ENCODE measurements around the gene PRKN. TPM values are rescaled to one million over a fixed set of nuclear protein-coding genes. Genes with fewer than 3 reads are reported as not detected.

PRKN gene
- total RNA-seq, 1 donor from 2014 or later, result 2.8 TPM

- Histone ChIP-seq H3K9ac (no peak overlapping the region), H3K4me1 (peaks cover 11% of the 10 kb centered on the region), H3K36me3 (no peaks in the 10 kb centered on the region), H3K9me3 (ENCODE audit: low read depth) (no peaks in the 10 kb centered on the region), H4K20me1 (ENCODE audit: low read depth) (no peaks in the 10 kb centered on the region), H3F3A (ENCODE audit: low read depth) (no peaks in the 10 kb centered on the region), H2AFZ (replicated peaks) (no peak overlapping the region), H3K79me2 (ENCODE audit: low read depth) (no peaks in the 10 kb centered on the region), H3K4me2 (no peak overlapping the region), H3K4me3 (no peak overlapping the region), H3K27me3 (no peaks in the 10 kb centered on the region), H3K27ac (no peak overlapping the region)
- TF ChIP-seq EZH2 (IDR thresholded peaks at IDR 0.05), result no peak
- no peak for TF ChIP-seq CTCF (IDR thresholded peaks at IDR 0.05)
- no peak for TF ChIP-seq EZH2phosphoT487 (IDR thresholded peaks at IDR 0.05)
- Mint-ChIP-seq H3K9me3 (no peaks in the 10 kb centered on the region), H3K4me3 (no peak overlapping the region), H3K36me3 (no peaks in the 10 kb centered on the region), H3K4me1 (no peaks in the 10 kb centered on the region), H3K27me3 (ENCODE audit: insufficient read depth, low read depth) (no peaks in the 10 kb centered on the region), H3K27ac (no peak overlapping the region)
- no peak for DNase-seq (ENCODE audit: low spot score)
Measured at GRCh38 chr6:161674930-161675682, 1052.5 kb downstream of the PRKN start.

GRCh38 chr6:161673026-161673425 is 1054.5 kb downstream of the PRKN start:
- no peak for DNase-seq (ENCODE audit: low spot score)
- H2AFZ ChIP-seq (replicated peaks), result no peak overlapping the region
- H3K4me3 Mint-ChIP-seq, result no peak overlapping the region
- no peak overlapping the region for H3K9ac ChIP-seq
- H3K4me1 ChIP-seq, result peaks cover 11% of the 10 kb centered on the region
- no peaks in the 10 kb centered on the region for H3F3A ChIP-seq (ENCODE audit: low read depth)
- H3K27me3 ChIP-seq, result no peaks in the 10 kb centered on the region
- H3K27ac Mint-ChIP-seq, result no peak overlapping the region
- H3K36me3 ChIP-seq, result no peaks in the 10 kb centered on the region
- H3K79me2 ChIP-seq (ENCODE audit: low read depth), result no peaks in the 10 kb centered on the region
- H3K36me3 Mint-ChIP-seq, result no peaks in the 10 kb centered on the region
- no peak overlapping the region for H3K4me3 ChIP-seq
- no peak overlapping the region for H3K4me2 ChIP-seq
- TF ChIP-seq CTCF (IDR thresholded peaks at IDR 0.05) (no peak), EZH2phosphoT487 (IDR thresholded peaks at IDR 0.05) (no peak), EZH2 (IDR thresholded peaks at IDR 0.05) (no peak)
- no peaks in the 10 kb centered on the region for H4K20me1 ChIP-seq (ENCODE audit: low read depth)
- H3K27ac ChIP-seq, result no peak overlapping the region
- no peaks in the 10 kb centered on the region for H3K9me3 Mint-ChIP-seq
- no peaks in the 10 kb centered on the region for H3K9me3 ChIP-seq (ENCODE audit: low read depth)
- H3K4me1 Mint-ChIP-seq, result no peaks in the 10 kb centered on the region
- no peaks in the 10 kb centered on the region for H3K27me3 Mint-ChIP-seq (ENCODE audit: insufficient read depth, low read depth)

GRCh38 chr6:161671117-161671516 is 1056.4 kb downstream of the PRKN start:
- no peak overlapping the region for H3K4me2 ChIP-seq
- no peaks in the 10 kb centered on the region for H3K9me3 ChIP-seq (ENCODE audit: low read depth)
- Mint-ChIP-seq H3K27ac (no peak overlapping the region), H3K9me3 (no peaks in the 10 kb centered on the region), H3K4me3 (no peak overlapping the region), H3K36me3 (no peaks in the 10 kb centered on the region), H3K27me3 (ENCODE audit: insufficient read depth, low read depth) (no peaks in the 10 kb centered on the region), H3K4me1 (peaks cover 6% of the 10 kb centered on the region)
- H3K36me3 ChIP-seq, result no peaks in the 10 kb centered on the region
- TF ChIP-seq EZH2phosphoT487 (IDR thresholded peaks at IDR 0.05) (no peak), CTCF (IDR thresholded peaks at IDR 0.05) (no peak), EZH2 (IDR thresholded peaks at IDR 0.05) (no peak)
- no peaks in the 10 kb centered on the region for H4K20me1 ChIP-seq (ENCODE audit: low read depth)
- no peak overlapping the region for H3K9ac ChIP-seq
- H2AFZ ChIP-seq (replicated peaks), result no peak overlapping the region
- H3K27me3 ChIP-seq, result no peaks in the 10 kb centered on the region
- H3K79me2 ChIP-seq (ENCODE audit: low read depth), result no peaks in the 10 kb centered on the region
- H3F3A ChIP-seq (ENCODE audit: low read depth), result no peaks in the 10 kb centered on the region
- DNase-seq (ENCODE audit: low spot score), result no peak
- peaks cover 2% of the 10 kb centered on the region for H3K4me1 ChIP-seq
- no peak overlapping the region for H3K4me3 ChIP-seq
- H3K27ac ChIP-seq, result no peak overlapping the region

All from neural progenitor cell (in vitro differentiated cells).